B cell (primary cell): Measurements from ENCODE around the gene SRRD.

Experiments
- CTCF ChIP-seq: fragments of 200-600 bp; IDR thresholded peaks from one replicate; pipeline ENCODE4 v1.8.0; 2022; ENCODE audit warnings: antibody characterized with exemption, mild to moderate bottlenecking
- EZH2 ChIP-seq: IDR thresholded peaks from 2 replicates; pipeline ENCODE4 v1.6.1; 2012; ENCODE audit warnings: borderline replicate concordance, low read depth, mild to moderate bottlenecking, moderate library complexity, low read length; ENCODE audit not compliant: insufficient read depth, poor library complexity, severe bottlenecking

GRCh38 chr22:26445577-26446275, 38.0 kb upstream of the SRRD start:
- TF ChIP-seq CTCF (no peak), EZH2 (no peak)
